ENCODE measurements around the gene BRIP1. TPM values are rescaled to one million over a fixed set of nuclear protein-coding genes. Genes with fewer than 3 reads are reported as not detected.

BRIP1 gene
- total RNA-seq, 1 experiment from 2014 or later: 30.2 TPM

DNA sequence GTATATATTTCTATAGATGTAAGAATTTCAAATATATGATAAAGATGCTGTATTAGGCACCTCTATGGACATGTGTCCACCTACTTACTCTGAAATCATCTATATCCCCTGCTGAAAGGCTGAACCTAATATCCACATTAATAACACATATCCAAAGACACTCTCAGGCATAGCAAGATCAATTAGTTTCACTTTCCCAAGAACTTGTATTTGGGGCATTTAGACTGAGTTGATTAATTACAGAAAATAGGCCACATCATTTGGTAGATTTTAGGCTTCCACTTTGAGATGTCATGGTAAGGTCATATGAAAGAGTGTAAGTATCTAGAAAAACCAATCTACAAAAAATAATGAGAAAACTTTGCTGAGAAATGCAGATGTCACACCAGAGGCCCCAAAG is 45.1 kb downstream of the BRIP1 start:
- Histone ChIP-seq H3K36me3 (ENCODE audit: insufficient read depth, low read length, poor library complexity, severe bottlenecking) (peaks cover 16% of the 10 kb centered on the region), H3K4me1 (ENCODE audit: insufficient read depth, low read length, poor library complexity, severe bottlenecking) (no peaks in the 10 kb centered on the region), H3K27ac (ENCODE audit: low read depth, low read length, poor library complexity, severe bottlenecking) (no peak overlapping the region), H3K4me3 (ENCODE audit: low read depth, low read length, poor library complexity, severe bottlenecking) (no peak overlapping the region), H3K27me3 (replicated peaks; ENCODE audit: insufficient read depth, low read depth, low read length, poor library complexity) (no peaks in the 10 kb centered on the region), H3K9me3 (ENCODE audit: low read depth, low read length, poor library complexity, severe bottlenecking) (no peaks in the 10 kb centered on the region)
- TF ChIP-seq EZH2 (IDR thresholded peaks at IDR 0.05; ENCODE audit: borderline replicate concordance, low read depth, low read length, poor library complexity, severe bottlenecking): no peak
- TF ChIP-seq, protein P1, sequence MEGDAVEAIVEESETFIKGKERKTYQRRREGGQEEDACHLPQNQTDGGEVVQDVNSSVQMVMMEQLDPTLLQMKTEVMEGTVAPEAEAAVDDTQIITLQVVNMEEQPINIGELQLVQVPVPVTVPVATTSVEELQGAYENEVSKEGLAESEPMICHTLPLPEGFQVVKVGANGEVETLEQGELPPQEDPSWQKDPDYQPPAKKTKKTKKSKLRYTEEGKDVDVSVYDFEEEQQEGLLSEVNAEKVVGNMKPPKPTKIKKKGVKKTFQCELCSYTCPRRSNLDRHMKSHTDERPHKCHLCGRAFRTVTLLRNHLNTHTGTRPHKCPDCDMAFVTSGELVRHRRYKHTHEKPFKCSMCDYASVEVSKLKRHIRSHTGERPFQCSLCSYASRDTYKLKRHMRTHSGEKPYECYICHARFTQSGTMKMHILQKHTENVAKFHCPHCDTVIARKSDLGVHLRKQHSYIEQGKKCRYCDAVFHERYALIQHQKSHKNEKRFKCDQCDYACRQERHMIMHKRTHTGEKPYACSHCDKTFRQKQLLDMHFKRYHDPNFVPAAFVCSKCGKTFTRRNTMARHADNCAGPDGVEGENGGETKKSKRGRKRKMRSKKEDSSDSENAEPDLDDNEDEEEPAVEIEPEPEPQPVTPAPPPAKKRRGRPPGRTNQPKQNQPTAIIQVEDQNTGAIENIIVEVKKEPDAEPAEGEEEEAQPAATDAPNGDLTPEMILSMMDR (conservative IDR thresholded peaks at IDR 0.05; ENCODE audit: low read depth, low read length): no peak
- no TSS peak for BruUV-seq (replicated peaks)
- ChIA-PET POLR2A (ENCODE audit: low non-redundant PET) (no interaction called here), CTCF (no interaction called here)
- intact Hi-C loops (cut with micrococcal nuclease; ENCODE audit: unreplicated experiment): no loop called here
- no peak for DNase-seq (ENCODE audit: low spot score)

DNA sequence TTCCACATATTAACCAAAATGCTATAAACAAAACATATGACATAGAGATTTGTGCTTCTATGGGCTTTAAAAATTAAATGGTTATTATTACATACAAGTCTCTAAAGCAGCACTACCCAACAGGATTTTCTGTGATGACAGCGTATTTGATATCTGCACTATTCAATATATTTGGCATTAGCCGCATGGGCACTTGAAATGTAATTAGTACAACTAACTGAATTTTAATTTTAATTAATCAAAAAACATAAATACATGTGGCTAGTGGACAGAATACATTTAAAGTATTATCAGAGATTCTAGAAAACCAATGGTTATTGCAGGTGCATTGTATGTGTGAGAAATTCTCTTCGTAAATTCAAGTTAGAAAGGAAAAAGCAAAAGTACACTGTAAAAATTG is 45.9 kb downstream of the BRIP1 start:
- BruUV-seq (replicated peaks): no TSS peak
- TF ChIP-seq, protein P1 (conservative IDR thresholded peaks at IDR 0.05; ENCODE audit: low read depth, low read length): no peak
- H3K27ac ChIP-seq (ENCODE audit: low read depth, low read length, poor library complexity, severe bottlenecking): no peak overlapping the region
- H3K9me3 ChIP-seq (ENCODE audit: low read depth, low read length, poor library complexity, severe bottlenecking): no peaks in the 10 kb centered on the region
- H3K27me3 ChIP-seq (replicated peaks; ENCODE audit: insufficient read depth, low read depth, low read length, poor library complexity): no peaks in the 10 kb centered on the region
- ChIA-PET POLR2A (ENCODE audit: low non-redundant PET) (no interaction called here), CTCF (no interaction called here)
- no peak for DNase-seq (ENCODE audit: low spot score)
- no peaks in the 10 kb centered on the region for H3K4me1 ChIP-seq (ENCODE audit: insufficient read depth, low read length, poor library complexity, severe bottlenecking)
- intact Hi-C loops (cut with micrococcal nuclease; ENCODE audit: unreplicated experiment): no loop called here
- peaks cover 16% of the 10 kb centered on the region for H3K36me3 ChIP-seq (ENCODE audit: insufficient read depth, low read length, poor library complexity, severe bottlenecking)
- H3K4me3 ChIP-seq (ENCODE audit: low read depth, low read length, poor library complexity, severe bottlenecking): no peak overlapping the region

DNA sequence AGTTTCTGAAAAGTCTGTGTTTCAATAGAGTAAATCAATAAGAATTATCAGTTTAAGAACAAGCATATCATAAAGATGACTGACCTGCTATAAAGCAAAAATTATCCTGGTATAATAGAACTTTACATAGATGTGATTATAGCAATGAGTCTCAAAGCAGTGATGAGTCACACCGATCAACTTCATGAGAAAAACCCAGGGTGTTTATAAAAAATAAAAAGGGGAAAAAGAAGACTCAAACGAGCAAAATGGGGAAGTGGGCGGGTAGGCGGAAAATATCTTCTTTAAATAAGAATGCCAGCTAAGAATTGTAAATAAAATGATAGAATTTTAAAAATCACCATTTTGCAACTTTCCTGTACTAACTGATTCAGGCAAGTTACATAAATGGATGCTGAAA is 46.8 kb downstream of the BRIP1 start:
- CTCF ChIA-PET: no interaction called here
- Histone ChIP-seq H3K9me3 (ENCODE audit: low read depth, low read length, poor library complexity, severe bottlenecking) (no peaks in the 10 kb centered on the region), H3K4me3 (ENCODE audit: low read depth, low read length, poor library complexity, severe bottlenecking) (no peak overlapping the region), H3K4me1 (ENCODE audit: insufficient read depth, low read length, poor library complexity, severe bottlenecking) (no peaks in the 10 kb centered on the region), H3K27ac (ENCODE audit: low read depth, low read length, poor library complexity, severe bottlenecking) (no peak overlapping the region), H3K27me3 (replicated peaks; ENCODE audit: insufficient read depth, low read depth, low read length, poor library complexity) (no peaks in the 10 kb centered on the region), H3K36me3 (ENCODE audit: insufficient read depth, low read length, poor library complexity, severe bottlenecking) (peaks cover 6% of the 10 kb centered on the region)
- DNase-seq (ENCODE audit: low spot score): peak; percentile 7
- POLR2A ChIA-PET (ENCODE audit: low non-redundant PET): no interaction called here
- intact Hi-C loops (cut with micrococcal nuclease; ENCODE audit: unreplicated experiment): no loop called here
- TF ChIP-seq EZH2 (IDR thresholded peaks at IDR 0.05; ENCODE audit: borderline replicate concordance, low read depth, low read length, poor library complexity, severe bottlenecking): no peak
- TF ChIP-seq, protein P1 (conservative IDR thresholded peaks at IDR 0.05; ENCODE audit: low read depth, low read length): no peak
- BruUV-seq (replicated peaks): no TSS peak

Data from A673 (cell line).